AG09309 (cell line): ENCODE measurements around the gene KRTAP5-7.

Source experiments
- DNase-seq: peaks from one replicate; pipeline ENCODE4 v3.0.0-alpha.2; 2010; ENCODE audit warnings: low read depth
- H3K4me3 ChIP-seq: 2 replicates; pipeline ENCODE4 v1.5.1; 2011; ENCODE audit warnings: mild to moderate bottlenecking, low read depth, low read length, moderate library complexity; ENCODE audit not compliant: control insufficient read depth
- TF ChIP-seq, protein P1 (sequence below): IDR thresholded peaks from 2 replicates; pipeline ENCODE4 v1.5.1; 2011; ENCODE audit warnings: mild to moderate bottlenecking, low read depth, low read length, inconsistent platforms; ENCODE audit not compliant: insufficient read depth, control insufficient read depth; ENCODE audit errors: missing control alignments

Gene KRTAP5-7

DNA sequence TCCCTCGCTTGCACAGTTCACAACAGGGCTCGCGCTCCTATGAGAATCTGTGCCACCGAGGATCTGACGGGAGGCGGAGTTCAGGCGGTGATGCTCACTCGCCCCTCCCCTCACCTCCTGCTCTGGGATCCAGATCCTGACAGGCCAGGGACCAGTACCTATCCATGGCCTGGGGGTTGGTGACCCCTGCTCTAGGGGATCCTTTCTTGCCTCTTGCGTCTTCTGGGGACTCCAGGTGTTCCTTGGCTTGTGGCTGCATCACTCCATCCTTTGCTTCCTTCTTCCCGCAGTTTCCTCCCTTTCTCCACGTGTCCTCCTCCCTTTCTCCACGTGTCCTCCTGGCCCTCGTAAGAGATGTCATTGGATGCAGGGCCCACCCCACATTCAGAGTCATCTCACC is 30.6 kb upstream of the KRTAP5-7 start:
- no peak overlapping the region for H3K4me3 ChIP-seq
- DNase-seq: no peak
- TF ChIP-seq, protein P1, sequence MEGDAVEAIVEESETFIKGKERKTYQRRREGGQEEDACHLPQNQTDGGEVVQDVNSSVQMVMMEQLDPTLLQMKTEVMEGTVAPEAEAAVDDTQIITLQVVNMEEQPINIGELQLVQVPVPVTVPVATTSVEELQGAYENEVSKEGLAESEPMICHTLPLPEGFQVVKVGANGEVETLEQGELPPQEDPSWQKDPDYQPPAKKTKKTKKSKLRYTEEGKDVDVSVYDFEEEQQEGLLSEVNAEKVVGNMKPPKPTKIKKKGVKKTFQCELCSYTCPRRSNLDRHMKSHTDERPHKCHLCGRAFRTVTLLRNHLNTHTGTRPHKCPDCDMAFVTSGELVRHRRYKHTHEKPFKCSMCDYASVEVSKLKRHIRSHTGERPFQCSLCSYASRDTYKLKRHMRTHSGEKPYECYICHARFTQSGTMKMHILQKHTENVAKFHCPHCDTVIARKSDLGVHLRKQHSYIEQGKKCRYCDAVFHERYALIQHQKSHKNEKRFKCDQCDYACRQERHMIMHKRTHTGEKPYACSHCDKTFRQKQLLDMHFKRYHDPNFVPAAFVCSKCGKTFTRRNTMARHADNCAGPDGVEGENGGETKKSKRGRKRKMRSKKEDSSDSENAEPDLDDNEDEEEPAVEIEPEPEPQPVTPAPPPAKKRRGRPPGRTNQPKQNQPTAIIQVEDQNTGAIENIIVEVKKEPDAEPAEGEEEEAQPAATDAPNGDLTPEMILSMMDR: no peak

DNA sequence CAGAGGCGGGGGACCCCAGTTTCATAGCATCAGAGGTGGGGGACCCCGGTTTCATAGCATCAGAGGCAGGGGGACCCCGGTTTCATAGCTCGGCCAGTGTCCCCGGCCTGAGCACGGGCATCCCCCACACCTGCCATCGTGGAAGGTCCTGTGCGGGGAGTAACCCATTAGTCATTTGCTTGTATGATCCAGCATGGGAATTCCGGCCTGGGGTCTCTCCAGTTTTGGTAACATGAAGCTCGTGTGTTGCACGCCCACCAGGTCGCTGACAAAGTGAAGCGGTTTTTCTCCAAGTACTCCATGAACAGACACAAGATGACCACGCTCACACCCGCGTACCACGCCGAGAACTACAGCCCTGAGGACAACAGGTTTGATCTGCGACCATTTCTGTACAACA is 29.0 kb upstream of the KRTAP5-7 start:
- no peak for DNase-seq
- H3K4me3 ChIP-seq: no peak overlapping the region
- TF ChIP-seq, protein P1: no peak

DNA sequence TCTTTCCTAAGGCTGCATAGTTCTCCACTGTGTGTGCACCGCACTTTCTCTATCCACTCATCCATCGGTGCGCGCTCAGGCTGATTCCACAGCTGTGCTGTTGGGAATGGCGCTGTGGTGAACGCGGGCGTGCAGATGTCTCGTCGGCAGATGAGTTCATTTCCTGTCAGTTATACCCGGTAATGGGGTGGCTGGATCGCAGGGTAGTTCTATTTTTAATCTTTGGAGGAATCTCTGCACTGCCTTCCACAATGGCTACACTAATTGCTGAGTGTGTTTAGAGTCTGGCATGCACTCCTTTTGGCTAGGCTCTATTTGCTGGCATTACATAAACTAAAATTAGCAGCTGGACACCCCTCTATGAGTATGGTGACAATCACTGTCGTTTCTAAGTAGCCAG is 27.9 kb upstream of the KRTAP5-7 start:
- no peak for DNase-seq
- H3K4me3 ChIP-seq: no peak overlapping the region
- TF ChIP-seq, protein P1: no peak

DNA sequence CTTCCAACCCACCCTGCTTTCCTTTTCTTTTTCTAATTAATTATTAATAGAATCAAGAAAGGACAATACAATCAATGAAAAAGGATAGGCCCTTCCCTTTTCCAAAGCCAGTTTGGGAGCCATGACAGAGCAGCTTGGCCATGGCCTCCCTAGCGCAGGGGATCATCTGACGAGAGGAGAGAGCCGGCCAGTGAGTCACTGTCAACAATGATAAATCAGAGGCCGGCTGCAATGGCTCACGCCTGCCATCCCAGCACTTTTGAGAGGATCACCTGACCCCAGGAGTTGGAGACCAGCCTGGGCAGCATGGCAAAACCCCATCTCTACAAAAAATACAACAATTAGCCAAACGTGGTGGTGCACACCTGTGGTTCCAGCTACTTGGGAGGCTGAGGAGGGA is 27.5 kb upstream of the KRTAP5-7 start:
- H3K4me3 ChIP-seq: no peak overlapping the region
- TF ChIP-seq, protein P1: no peak
- DNase-seq: no peak

DNA sequence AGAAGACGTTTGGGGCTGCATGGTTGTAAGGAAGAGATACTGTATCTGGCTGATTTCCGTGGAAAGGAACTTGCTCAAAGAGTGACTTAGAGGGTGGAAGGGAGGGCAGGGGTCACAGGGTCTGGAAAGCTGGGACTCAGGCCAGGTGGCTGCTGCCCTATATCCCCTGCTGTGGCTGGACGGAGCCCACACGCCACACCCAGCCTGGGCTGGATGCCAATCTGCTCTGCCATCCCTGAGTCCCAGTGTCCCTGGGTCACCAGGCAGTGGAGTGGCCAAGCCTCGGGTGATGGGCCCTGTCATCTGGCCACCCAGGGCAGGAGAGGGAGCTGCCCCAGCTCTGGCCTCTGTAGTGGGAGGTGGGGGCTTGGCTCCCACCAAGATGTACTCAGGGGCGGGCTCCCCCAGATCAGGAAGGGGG is 26.5 kb upstream of the KRTAP5-7 start:
- no peak for DNase-seq
- H3K4me3 ChIP-seq: no peak overlapping the region
- TF ChIP-seq, protein P1: no peak

DNA sequence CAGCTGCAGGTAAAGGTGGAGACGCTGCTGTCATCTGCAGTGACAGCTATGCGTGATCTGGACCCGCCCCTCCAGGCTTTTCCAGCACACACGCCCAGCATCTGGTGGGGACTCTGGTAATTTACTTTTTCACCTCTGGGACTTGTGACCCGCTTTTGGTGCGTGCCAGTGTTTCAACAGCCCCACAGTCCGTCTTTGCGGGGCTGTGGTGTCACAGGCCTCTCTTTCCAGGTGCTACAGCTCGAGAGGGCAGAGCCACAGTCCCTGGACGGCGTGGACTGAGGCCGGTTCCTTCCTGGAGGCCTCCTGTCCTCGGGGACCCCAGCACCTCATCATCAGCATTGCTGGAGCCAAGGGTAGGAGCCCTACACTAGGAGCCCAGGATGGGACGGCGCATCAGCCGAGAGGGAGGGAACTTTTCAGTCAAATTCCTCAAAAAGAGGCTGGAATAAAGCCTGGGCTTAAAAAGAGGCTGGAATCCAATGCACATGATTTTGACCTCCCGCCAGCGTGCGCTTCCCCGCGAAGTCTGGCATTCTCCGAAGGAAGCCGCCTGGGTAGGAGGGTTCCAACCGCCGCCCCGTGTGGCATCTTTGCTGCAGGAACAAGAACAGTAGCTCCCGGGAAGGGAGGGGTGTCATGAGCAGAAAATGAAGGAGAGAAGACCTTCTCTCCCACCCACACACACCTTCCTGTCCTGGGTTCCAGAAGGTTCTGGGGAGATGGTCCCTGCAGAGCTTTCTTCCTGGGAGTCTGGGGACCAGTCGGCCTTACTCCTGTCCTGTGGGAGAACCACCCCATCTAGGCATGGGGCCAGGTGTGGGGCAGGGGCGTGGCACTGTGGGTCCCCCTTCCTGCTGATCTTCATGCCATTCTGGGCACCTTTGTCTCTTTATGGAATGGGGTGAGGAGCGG is 25.7 kb upstream of the KRTAP5-7 start:
- H3K4me3 ChIP-seq: no peak overlapping the region
- no peak for DNase-seq
- TF ChIP-seq, protein P1: no peak
